GM18507 (cell line): Measurements from ENCODE around the gene CLCN4.

Experiments used
- DNase-seq: peaks from one replicate; pipeline ENCODE4 v3.0.0; 2011; ENCODE audit warnings: low read depth; ENCODE audit not compliant: insufficient read length; ENCODE audit errors: extremely low spot score
- FAIRE-seq: peaks from 2 replicates; lab custom pipeline; 2011; peaks lifted over from hg19 to GRCh38; lab: Jason Lieb, UNC

CLCN4 gene

DNA sequence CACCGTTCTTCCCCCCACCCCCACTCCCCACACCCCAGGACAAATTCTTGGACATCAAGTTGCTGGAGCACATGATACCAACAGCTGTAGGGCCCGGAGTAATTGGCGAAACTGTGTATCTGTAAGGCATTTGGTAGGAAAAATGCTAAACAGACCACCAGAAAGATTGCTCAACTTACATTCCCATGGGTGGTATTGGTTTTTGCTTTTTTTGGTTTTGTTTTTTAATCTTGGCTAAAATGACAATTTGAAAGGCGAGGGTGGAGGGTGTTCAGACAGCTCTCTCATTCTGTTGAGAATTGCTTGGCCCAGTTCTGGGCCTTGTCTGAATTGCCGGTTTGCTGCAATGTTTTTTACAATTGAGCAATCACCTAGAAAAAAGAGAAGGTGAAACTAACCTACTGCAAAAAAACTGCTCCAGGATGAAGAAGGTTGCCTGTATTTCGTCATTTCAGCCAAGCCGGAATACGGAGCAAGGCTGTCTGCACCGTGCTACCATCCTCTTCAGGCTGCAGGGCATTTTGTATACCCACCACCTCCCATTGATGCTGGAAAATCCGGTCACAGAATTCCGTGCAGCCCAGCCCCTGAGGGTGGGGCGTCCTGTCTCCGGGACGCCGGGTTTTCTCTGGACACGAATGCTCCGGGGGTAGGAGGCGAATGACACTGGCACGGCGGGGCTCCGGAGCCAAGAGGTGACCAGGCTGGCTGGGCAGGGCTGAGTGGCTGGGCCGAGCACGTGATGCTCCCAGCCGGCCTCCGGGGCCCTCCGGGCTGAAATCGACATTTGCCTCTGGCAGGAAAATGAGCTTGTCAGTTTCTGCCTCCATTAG, at the start of gene CLCN4:
TSS of gene CLCN4 (plus strand) at position 777 of the 833 bp plus-strand sequence. CDS start 28,058 bp downstream, outside the sequence.
- DNase-seq (no peak), FAIRE-seq (no peak)

GRCh38 chrX:10107483-10107882, 49.3 kb upstream of the CLCN4 start:
- FAIRE-seq (no peak), DNase-seq (no peak)

- DNase-seq (no peak), FAIRE-seq (no peak)
Measured at GRCh38 chrX:10108288-10108687, 48.5 kb upstream of the CLCN4 start.

GRCh38 chrX:10109695-10110094, 47.1 kb upstream of the CLCN4 start:
- DNase-seq (no peak), FAIRE-seq (no peak)

DNA sequence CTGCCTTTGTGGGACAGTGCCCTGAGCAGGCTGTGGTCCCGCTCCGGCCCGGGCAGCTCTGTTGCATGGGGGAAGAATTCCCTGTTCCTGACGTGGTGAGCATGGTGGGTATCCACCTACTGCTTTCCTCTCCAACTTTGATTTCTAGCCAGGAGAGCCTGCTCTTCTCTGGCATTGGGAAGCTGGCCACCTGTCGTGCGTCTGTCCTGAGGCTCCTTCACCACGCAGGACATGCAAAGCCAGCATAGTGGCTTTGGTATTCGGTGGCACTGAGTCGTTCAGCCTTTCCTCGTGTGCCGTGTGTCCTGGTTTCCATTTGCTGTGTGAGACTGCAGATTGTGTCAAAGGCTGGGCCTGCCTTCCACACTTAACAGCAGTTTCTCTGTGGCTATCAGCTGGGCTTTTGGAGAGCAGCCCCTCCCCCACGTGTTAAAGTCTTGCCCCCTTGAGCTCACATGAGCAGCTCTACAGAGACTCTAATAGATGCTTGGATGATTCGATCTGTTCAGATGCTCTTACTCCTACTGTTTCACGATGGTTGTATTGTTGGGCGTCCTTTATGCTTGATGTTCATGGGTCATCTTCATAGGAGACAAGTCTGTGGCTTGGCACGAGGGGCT, 46.3 kb upstream of the CLCN4 start:
- FAIRE-seq (no peak), DNase-seq (no peak)

DNA sequence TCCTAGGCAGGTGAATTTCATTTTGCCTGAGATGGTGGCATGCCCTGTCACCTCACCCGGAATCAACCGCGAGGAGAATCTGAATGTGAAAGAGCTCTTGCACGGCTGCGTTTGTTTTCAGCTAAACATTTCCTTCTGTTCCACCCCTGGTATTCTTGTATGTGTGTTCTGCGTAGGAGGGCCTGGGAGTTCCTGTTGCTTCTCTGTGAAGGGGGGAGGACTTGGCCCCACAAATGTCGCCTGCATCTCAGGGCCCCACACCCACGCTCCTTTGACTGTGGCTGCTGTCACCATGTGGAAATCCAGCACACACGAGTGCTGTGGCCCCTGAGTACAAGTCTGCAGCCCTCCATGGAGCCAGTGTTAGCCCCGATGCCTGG, 45.8 kb upstream of the CLCN4 start:
- no peak for DNase-seq
- FAIRE-seq: peak; percentile 87

- DNase-seq: no peak
- peak; percentile 24 for FAIRE-seq
Measured at GRCh38 chrX:10111364-10112148, 45.2 kb upstream of the CLCN4 start.

- peak; percentile 76 for FAIRE-seq
- no peak for DNase-seq
Measured at GRCh38 chrX:10112510-10112909, 44.3 kb upstream of the CLCN4 start.

- no peak for FAIRE-seq
Measured at GRCh38 chrX:10115082-10115481, 41.7 kb upstream of the CLCN4 start.

GRCh38 chrX:10117301-10117700, 39.5 kb upstream of the CLCN4 start:
- FAIRE-seq: no peak
- DNase-seq: no peak

More at GRCh38 chrX:10115082-10115481, 41.7 kb upstream of the CLCN4 start:
- DNase-seq: no peak

DNA sequence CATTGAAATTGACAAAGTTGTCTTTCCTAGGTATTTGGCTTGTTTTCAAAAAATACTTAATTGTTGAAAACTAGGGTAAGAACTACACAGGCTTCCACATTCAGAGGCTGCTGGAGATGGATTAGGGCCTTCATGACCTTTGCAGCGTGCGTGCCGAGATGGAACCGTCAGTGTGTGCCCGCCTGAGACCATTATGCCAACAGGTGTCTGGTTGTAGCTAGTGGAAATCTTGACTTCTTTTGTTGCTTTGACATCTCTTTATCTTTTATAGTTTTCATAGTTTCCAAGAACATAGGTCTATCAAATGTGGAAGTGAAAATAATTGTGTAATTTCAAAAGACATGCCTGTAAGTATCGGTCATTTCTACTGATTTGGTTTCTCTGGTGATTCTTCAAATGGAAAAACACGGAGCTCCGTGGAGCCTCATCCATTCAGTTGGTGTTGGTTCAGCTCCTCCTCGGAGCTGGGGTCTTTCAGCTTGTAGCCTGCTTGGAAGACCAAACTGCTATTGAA, 38.9 kb upstream of the CLCN4 start:
- DNase-seq (no peak), FAIRE-seq (no peak)

DNA sequence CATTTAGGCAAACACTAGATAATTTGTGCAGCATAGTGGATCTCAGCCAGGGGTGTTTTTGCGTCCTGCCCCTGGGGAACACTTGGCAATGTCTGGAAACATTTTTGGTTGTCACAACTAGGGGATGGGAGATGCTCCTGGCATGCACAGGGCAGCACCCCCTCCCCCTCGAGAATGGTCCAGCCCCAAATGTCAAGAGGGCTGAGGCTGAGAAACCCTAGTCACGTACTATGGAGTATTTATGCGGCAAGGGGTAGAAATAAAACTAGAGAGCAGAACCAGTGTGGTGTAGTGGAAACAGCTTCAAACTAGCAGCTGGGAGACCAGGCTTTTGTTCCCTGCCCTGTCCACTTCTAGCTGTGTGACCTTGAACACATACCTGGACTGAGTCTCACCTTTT, 38.2 kb upstream of the CLCN4 start:
- FAIRE-seq (no peak), DNase-seq (no peak)

GRCh38 chrX:10119399-10119990, 37.3 kb upstream of the CLCN4 start:
- no peak for DNase-seq
- peak; percentile 100 for FAIRE-seq

DNA sequence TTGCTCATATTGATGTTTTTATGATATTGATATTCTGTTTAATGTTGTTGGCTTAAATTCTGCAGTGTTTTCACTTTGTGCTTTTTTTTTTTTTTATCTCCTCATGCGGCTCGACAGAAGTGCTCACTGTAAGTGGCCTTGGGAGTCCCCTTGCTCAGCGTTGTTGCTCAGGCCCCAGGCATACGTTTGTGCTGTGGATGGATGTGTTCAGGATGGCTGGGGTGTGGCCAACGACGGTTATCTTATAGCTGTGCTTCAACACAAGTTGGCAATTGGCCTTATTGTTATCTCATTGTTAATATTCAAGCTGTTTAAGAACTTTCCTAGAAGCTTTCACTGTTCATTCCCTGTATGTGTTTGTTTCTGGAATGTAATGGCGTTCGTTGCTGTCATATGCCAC, 36.4 kb upstream of the CLCN4 start:
- FAIRE-seq: no peak
- DNase-seq: no peak

DNA sequence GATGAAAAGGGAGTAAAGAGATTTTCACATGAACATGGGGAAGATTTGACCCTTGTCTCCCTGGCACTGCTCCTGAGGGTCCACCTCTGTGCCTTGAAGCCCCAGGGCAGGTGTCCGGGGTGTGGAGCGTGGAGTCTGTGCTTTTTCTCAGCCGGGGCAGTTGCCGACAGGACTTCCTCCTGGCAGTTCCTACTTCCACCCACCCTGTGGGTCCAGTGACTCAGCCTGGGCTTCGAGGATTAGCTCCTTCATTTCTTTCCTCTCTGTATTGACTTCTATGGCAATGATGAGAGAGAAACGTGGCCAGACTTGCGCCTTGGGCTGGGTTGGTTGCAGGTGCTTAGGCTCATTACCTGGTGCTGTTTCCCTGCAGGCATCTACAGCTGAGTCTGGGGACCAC, 35.9 kb upstream of the CLCN4 start:
- DNase-seq (no peak), FAIRE-seq (no peak)

DNA sequence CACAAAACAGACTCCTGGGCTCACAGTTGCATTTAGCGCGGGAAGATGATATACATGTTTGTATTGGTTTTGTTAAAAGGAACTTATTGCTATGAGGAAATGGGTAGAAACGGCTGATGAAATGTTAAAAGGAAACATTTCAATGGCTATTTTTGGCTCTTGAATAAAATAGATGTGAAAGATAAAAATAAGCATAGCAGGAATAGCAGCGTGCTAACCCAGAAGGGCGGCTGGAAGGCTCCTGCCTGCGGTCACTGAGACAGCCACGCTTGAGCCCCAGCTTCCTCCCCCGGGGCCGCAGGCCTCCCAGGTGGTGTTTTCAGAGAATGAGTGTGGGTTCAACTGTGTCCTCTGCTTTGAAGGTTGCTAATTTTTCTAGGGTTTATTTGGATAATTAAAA, 35.0 kb upstream of the CLCN4 start:
- DNase-seq: no peak

DNA sequence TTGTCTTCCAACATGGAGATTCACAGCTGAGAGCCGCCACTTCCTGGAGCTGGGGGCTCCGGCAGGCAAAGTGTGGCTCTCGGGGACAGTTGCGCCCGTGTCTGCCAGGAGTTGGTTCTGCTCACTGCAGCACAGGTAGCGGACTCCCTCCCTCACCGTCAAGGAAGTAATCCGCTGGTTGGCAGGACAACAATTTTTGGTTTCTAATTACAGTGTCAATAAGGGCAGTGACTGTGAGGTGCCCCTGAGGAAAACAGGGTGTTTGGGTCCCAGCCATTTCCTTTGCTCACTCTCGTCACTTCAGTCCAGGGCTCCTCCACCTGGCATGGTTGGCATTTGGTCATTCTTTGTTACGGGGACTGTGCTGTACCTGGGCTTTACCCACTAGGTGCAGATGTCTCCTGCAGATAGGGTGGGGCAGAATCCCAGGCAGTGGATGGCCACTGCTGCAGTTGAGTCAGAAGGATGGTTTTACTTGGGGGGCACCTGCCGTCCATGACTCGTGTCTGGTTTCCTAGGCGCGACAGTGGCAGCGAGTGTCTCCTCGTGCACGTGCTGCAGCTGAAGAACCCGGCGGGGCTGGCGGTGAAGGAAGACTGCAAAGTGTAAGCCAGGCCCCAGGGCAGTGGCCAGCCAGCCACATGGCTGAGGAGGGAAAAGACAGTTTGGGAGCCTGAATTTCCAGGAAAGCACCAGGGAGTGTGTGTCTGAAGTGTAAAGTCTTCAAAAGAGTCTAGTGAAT, 32.1 kb upstream of the CLCN4 start:
- no peak for DNase-seq
- no peak for FAIRE-seq

More for the DNA sequence above, 35.0 kb upstream of the CLCN4 start:
- FAIRE-seq: peak; percentile 73

GRCh38 chrX:10125248-10125615, 31.5 kb upstream of the CLCN4 start:
- no peak for DNase-seq
- no peak for FAIRE-seq

DNA sequence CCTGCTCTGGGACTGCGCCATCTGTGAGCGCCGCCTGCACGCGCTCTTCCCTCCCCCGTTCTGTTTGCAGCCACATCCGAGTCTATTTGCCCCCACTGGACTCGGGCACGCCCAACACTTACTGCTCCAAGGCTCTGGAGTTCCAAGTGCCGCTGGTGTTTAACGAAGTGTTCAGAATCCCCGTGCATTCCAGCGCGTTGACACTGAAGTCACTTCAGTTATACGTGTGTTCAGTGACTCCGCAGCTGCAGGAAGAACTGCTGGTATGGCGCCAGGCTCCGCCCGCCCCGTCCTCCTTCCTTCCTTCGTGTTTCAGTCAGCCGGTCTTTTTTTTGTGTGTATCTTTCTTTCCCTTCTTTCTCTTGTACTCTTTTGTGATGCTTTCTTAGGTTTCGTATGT, 30.7 kb upstream of the CLCN4 start:
- DNase-seq (no peak), FAIRE-seq (no peak)
